ENCODE results near the gene EXOC5.

DNA sequence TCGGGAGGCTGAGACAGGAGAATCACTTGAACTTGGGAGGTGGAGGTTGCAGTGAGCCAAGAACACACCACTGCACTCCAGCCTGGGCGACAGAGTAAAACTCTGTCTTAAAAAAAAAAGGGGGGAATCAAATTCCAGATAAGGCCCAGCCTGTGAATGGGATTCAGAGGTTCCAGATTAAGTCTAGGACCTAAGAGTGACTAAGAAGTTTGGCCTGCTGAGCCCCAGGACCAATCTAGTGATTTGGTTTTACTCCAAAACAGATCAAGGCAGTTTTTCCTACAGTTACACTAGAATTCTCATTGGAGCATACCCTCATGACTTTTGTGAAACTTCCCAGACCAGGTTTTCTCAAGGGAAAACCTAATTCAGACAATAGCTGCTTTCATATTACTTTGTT, 22.8 kb downstream of the EXOC5 start:
- no peak for TF ChIP-seq CTCF (conservative IDR thresholded peaks at IDR 0.05; ENCODE audit: low read depth, low read length)
- no peak for TF ChIP-seq EZH2 (IDR thresholded peaks at IDR 0.05; ENCODE audit: low read length, unreplicated experiment)
- TF ChIP-seq EZH2phosphoT487 (IDR thresholded peaks at IDR 0.05; ENCODE audit: borderline replicate concordance, low read length) = no peak
